H9 (cell line): ENCODE measurements around the gene PCDH9. TPM values are rescaled to one million over a fixed set of nuclear protein-coding genes. Genes with fewer than 3 reads are reported as not detected.

Experiments used
- DNase-seq: peaks from one replicate; pipeline ENCODE4 v3.0.0-alpha.2; 2017
- H2AFZ ChIP-seq: one replicate; pipeline ENCODE4 v1.6.1; 2013; ENCODE audit warnings: mild to moderate bottlenecking, low read length, control low read depth, moderate library complexity
- H2AK5ac ChIP-seq: 2 replicates; pipeline ENCODE4 v1.6.1; 2013; ENCODE audit warnings: low read length, control low read depth, mixed read lengths; ENCODE audit not compliant: insufficient read length
- H2BK120ac ChIP-seq: one replicate; pipeline ENCODE4 v1.6.1; 2013; ENCODE audit warnings: low read depth, mild to moderate bottlenecking, low read length, control low read depth, inconsistent platforms; ENCODE audit not compliant: poor library complexity, severe bottlenecking
- H2BK12ac ChIP-seq: 2 replicates; pipeline ENCODE4 v1.6.1; 2013; ENCODE audit warnings: low read length, control low read depth, mixed read lengths, low read depth; ENCODE audit not compliant: insufficient read length
- H2BK15ac ChIP-seq: 2 replicates; pipeline ENCODE4 v1.6.1; 2013; ENCODE audit warnings: low read depth, low read length, control low read depth
- H2BK20ac ChIP-seq: one replicate; pipeline ENCODE4 v1.6.1; 2013; ENCODE audit warnings: low read depth, mild to moderate bottlenecking, low read length, control low read depth, inconsistent platforms; ENCODE audit not compliant: poor library complexity, severe bottlenecking
- H2BK5ac ChIP-seq: 2 replicates; pipeline ENCODE4 v1.6.1; 2013; ENCODE audit warnings: low read length, control low read depth, mixed read lengths; ENCODE audit not compliant: insufficient read length
- H3K14ac ChIP-seq: 2 replicates; pipeline ENCODE4 v1.6.1; 2013; ENCODE audit warnings: low read length, control low read depth; ENCODE audit not compliant: insufficient read depth
- H3K18ac ChIP-seq: 2 replicates; pipeline ENCODE4 v1.6.1; 2013; ENCODE audit warnings: low read depth, mild to moderate bottlenecking, mixed read lengths, low read length, control low read depth; ENCODE audit not compliant: insufficient read length
- H3K23ac ChIP-seq: 2 replicates; pipeline ENCODE4 v1.6.1; 2013; ENCODE audit warnings: low read length, control low read depth, mixed read lengths, low read depth; ENCODE audit not compliant: insufficient read length
- H3K23me2 ChIP-seq: 2 replicates; pipeline ENCODE4 v1.6.1; 2013; ENCODE audit warnings: low read depth, mild to moderate bottlenecking, mixed read lengths, low read length, control low read depth; ENCODE audit not compliant: insufficient read length, poor library complexity, severe bottlenecking
- H3K27ac ChIP-seq: 2 replicates; pipeline ENCODE4 v1.5.1; 2013; ENCODE audit warnings: low read length, control low read depth, mixed read lengths, low read depth; ENCODE audit not compliant: insufficient read length
- H3K27me3 ChIP-seq: 2 replicates; pipeline ENCODE4 v1.6.1; 2013; ENCODE audit warnings: low read length, control low read depth, inconsistent platforms; ENCODE audit not compliant: insufficient read depth
- H3K4ac ChIP-seq: 2 replicates; pipeline ENCODE4 v1.6.1; 2013; ENCODE audit warnings: low read depth, mild to moderate bottlenecking, control low read depth, inconsistent platforms, low read length, moderate library complexity
- H3K4me1 ChIP-seq: 2 replicates; pipeline ENCODE4 v1.6.1; 2013; ENCODE audit warnings: low read length, control low read depth, inconsistent platforms; ENCODE audit not compliant: insufficient read depth
- H3K4me2 ChIP-seq: 2 replicates; pipeline ENCODE4 v1.6.1; 2013; ENCODE audit warnings: low read length, control low read depth, mixed read lengths; ENCODE audit not compliant: insufficient read length, insufficient read depth
- H3K56ac ChIP-seq: 2 replicates; pipeline ENCODE4 v1.6.1; 2013; ENCODE audit warnings: low read depth, mild to moderate bottlenecking, mixed read lengths, low read length, control low read depth; ENCODE audit not compliant: insufficient read length
- H3K79me1 ChIP-seq: 2 replicates; pipeline ENCODE4 v1.6.1; 2013; ENCODE audit warnings: low read depth, mild to moderate bottlenecking, moderate library complexity, low read length, control low read depth, inconsistent platforms; ENCODE audit not compliant: insufficient read depth, poor library complexity, severe bottlenecking
- H3K79me2 ChIP-seq: 2 replicates; pipeline ENCODE4 v1.6.1; 2013; ENCODE audit warnings: low read length, control low read depth, inconsistent platforms; ENCODE audit not compliant: insufficient read depth
- H3K9ac ChIP-seq: 2 replicates; pipeline ENCODE4 v1.6.1; 2013; ENCODE audit warnings: low read length, control low read depth, mixed read lengths; ENCODE audit not compliant: insufficient read length; ENCODE audit errors: extremely low read depth
- H3K9me3 ChIP-seq: one replicate; pipeline ENCODE4 v1.6.1; 2013; ENCODE audit warnings: low read depth, low read length, inconsistent platforms; ENCODE audit not compliant: control insufficient read depth
- H3T11ph ChIP-seq: one replicate; pipeline ENCODE4 v1.6.1; 2013; ENCODE audit warnings: mild to moderate bottlenecking, low read length, control low read depth, inconsistent platforms
- H4K20me1 ChIP-seq: one replicate; pipeline ENCODE4 v1.6.1; 2013; ENCODE audit not compliant: control insufficient read depth, insufficient read length, insufficient read depth
- H4K5ac ChIP-seq: 2 replicates; pipeline ENCODE4 v1.6.1; 2013; ENCODE audit warnings: low read depth, mild to moderate bottlenecking, mixed read lengths, low read length, control low read depth; ENCODE audit not compliant: insufficient read length
- H4K8ac ChIP-seq: replicated peaks from 2 replicates; pipeline ENCODE4 v1.6.1; 2013; ENCODE audit warnings: low read length, control low read depth, mixed read lengths, low read depth; ENCODE audit not compliant: insufficient read length
- H4K91ac ChIP-seq: 2 replicates; pipeline ENCODE4 v1.6.1; 2013; ENCODE audit warnings: low read depth, mild to moderate bottlenecking, moderate library complexity, mixed read lengths, low read length, control low read depth; ENCODE audit not compliant: insufficient read length
- H3K27ac Mint-ChIP-seq, 3 experiments: 2 replicates in 2 of 3; 3 replicates in 1 of 3; pipeline ENCODE4 v1.8.0; 2020 to 2021; ENCODE audit warnings: mixed read lengths in 3 of 3, mild to moderate bottlenecking in 1 of 3, moderate library complexity in 1 of 3
- H3K27me3 Mint-ChIP-seq: 2 replicates; pipeline ENCODE4 v1.8.0; 2021; ENCODE audit warnings: low read depth, mild to moderate bottlenecking, moderate library complexity, mixed read lengths
- H3K36me3 Mint-ChIP-seq, 3 experiments: 2 replicates in 2 of 3; 3 replicates in 1 of 3; pipeline ENCODE4 v1.8.0; 2020 to 2021; ENCODE audit warnings: low read depth in 3 of 3, mixed read lengths in 3 of 3; ENCODE audit not compliant: insufficient read depth in 1 of 3
- H3K4me1 Mint-ChIP-seq, 2 experiments: 2 replicates each; pipeline ENCODE4 v1.8.0; 2020; ENCODE audit warnings: mixed read lengths in 2 of 2
- H3K4me3 Mint-ChIP-seq, 2 experiments: 2 replicates in 1 of 2; 3 replicates in 1 of 2; pipeline ENCODE4 v1.8.0; 2020 to 2021; ENCODE audit warnings: mild to moderate bottlenecking in 2 of 2, mixed read lengths in 2 of 2, moderate library complexity in 1 of 2
- H3K9me3 Mint-ChIP-seq, 2 experiments: 2 replicates in 1 of 2; 3 replicates in 1 of 2; pipeline ENCODE4 v1.8.0; 2020; ENCODE audit warnings: mild to moderate bottlenecking in 2 of 2, mixed read lengths in 2 of 2, moderate library complexity in 1 of 2
- total RNA-seq: library from RNA; stranded (reverse); gene quantifications from 2 replicates; pipeline ENCODE4 v1.2.1, GENCODE V29; 2021
- TF ChIP-seq, protein P1 (sequence below): fragments of 200-600 bp; sonication (generic); conservative IDR thresholded peaks from 3 replicates; pipeline ENCODE4 v1.8.0; 2021; ENCODE audit warnings: antibody characterized with exemption, mild to moderate bottlenecking

Gene PCDH9
- total RNA-seq, 1 experiment from 2014 or later: 0.11 TPM

DNA sequence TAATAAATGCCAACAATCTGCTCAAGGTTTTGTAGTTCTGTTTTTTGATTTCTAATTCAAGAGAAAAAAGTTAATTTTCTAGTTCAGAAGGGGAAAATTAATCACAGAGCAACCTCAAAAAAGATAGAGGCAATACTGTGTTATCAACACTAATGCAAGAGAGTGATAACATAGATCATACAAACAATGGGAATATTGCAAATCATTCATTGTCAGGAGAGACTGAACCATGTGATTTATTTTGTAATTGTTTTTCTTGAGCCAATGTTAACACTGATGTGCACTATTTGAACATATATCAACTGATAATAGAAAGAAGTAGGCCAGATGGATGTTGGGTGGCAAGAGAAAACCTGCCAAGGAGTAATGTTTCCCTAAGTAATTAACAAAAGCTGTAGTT, 19.9 kb downstream of the PCDH9 start:
- Histone ChIP-seq H2BK15ac (no peak overlapping the region), H4K91ac (no peak overlapping the region), H3K9ac (no peak overlapping the region), H3K9me3 (no peaks in the 10 kb centered on the region), H4K5ac (no peak overlapping the region), H4K8ac (no peak overlapping the region), H4K20me1 (no peaks in the 10 kb centered on the region), H3K14ac (no peak overlapping the region), H2BK120ac (no peak overlapping the region), H2AFZ (no peak overlapping the region), H2BK20ac (no peak overlapping the region), H3K4me1 (no peaks in the 10 kb centered on the region), H3K79me1 (no peaks in the 10 kb centered on the region), H3K23me2 (no peaks in the 10 kb centered on the region), H3K27ac (no peak overlapping the region), H3K18ac (no peak overlapping the region), H2BK12ac (no peak overlapping the region), H3T11ph (no peak overlapping the region), H3K27me3 (no peaks in the 10 kb centered on the region), H2BK5ac (no peak overlapping the region), H3K23ac (no peak overlapping the region), H3K4me2 (no peak overlapping the region), H3K56ac (no peak overlapping the region), H3K79me2 (no peaks in the 10 kb centered on the region), H2AK5ac (no peak overlapping the region), H3K4ac (no peak overlapping the region)
- no peak for DNase-seq
- TF ChIP-seq, protein P1, sequence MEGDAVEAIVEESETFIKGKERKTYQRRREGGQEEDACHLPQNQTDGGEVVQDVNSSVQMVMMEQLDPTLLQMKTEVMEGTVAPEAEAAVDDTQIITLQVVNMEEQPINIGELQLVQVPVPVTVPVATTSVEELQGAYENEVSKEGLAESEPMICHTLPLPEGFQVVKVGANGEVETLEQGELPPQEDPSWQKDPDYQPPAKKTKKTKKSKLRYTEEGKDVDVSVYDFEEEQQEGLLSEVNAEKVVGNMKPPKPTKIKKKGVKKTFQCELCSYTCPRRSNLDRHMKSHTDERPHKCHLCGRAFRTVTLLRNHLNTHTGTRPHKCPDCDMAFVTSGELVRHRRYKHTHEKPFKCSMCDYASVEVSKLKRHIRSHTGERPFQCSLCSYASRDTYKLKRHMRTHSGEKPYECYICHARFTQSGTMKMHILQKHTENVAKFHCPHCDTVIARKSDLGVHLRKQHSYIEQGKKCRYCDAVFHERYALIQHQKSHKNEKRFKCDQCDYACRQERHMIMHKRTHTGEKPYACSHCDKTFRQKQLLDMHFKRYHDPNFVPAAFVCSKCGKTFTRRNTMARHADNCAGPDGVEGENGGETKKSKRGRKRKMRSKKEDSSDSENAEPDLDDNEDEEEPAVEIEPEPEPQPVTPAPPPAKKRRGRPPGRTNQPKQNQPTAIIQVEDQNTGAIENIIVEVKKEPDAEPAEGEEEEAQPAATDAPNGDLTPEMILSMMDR: no peak
- Mint-ChIP-seq H3K9me3 (no peaks in the 10 kb centered on the region), H3K4me1 (no peaks in the 10 kb centered on the region), H3K27me3 (no peaks in the 10 kb centered on the region), H3K36me3 (no peaks in the 10 kb centered on the region), H3K4me3 (no peak overlapping the region), H3K27ac (no peak overlapping the region)
